HG02973 (cell line): ENCODE data around the gene ITGAL.
A peak's percentile ranks its signal among the peaks of the same experiment; 100 is the strongest.

ENCODE experiments used
- ATAC-seq: cut with Tn5 transposase; IDR thresholded peaks from one replicate; pipeline ENCODE4 v1.9.1; 2021; ENCODE audit warnings: moderate library complexity; ENCODE audit not compliant: unreplicated experiment

The ITGAL gene

GRCh38 chr16:30567160-30567990, 94.8 kb downstream of the ITGAL start:
- no peak for ATAC-seq

GRCh38 chr16:30567991-30568638, 95.6 kb downstream of the ITGAL start:
- peak; percentile 31 for ATAC-seq

GRCh38 chr16:30569281-30569680, 96.7 kb downstream of the ITGAL start:
- no peak for ATAC-seq

GRCh38 chr16:30569746-30570635, 97.4 kb downstream of the ITGAL start:
- no peak for ATAC-seq

GRCh38 chr16:30570636-30571444, 98.3 kb downstream of the ITGAL start:
- peak; percentile 1 for ATAC-seq

GRCh38 chr16:30571445-30572322, 99.1 kb downstream of the ITGAL start, which contains the start of gene ZNF688:
Gene ZNF688 (minus strand): TSS chr16:30571714. CDS start chr16:30571629, 85 bp downstream.
- ATAC-seq, result peak; percentile 68
